Stimulated activated CD4-positive, alpha-beta T cell treated with anti-CD3 and anti-CD28 coated beads, Interleukin-2, amount 100 ng/mL, for 24 hours (primary cell): Measurements from ENCODE around the gene TUBB8B.
A peak's percentile ranks its signal among the peaks of the same experiment; 100 is the strongest.
"Not testable (repeated sequence)": the region's sequence is repeated elsewhere in the genome, so short reads cannot be mapped to it uniquely, and the experiment has no call there.

Source experiments
- DNase-seq, 2 donors: peaks; one replicate each; pipeline ENCODE4 v3.0.0-alpha.2; 2020

TUBB8B gene

DNA sequence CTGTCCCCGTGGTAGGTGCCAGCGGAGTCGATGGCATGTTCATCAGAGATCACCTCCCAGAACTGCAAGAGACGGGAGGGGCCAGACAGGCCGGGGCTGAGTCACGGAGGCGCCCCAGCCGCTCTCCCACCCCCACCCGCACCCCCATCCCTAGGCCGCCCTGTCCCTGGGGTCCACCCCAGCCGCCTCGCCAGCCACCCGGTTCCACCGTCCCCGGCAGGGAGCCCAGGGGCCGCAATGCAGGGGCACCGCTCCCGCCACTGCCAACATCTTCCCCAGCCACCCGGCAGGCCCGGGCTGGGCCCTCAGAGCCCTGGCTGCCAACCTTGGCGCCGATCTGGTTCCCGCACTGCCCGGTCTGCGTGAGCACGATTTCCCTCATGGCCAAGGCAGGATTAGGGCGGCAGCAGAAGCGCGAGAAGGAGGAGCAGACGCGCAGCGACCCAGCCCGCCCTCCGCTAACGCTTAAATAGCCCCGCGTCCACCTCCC is at the start of gene TUBB8B:
Gene TUBB8B (minus strand): TSS at position 440 of the 490 bp plus-strand sequence. CDS start 58 bp downstream, at position 382.
- DNase-seq: not testable (repeated sequence)

- DNase-seq: peak in 1 of 2 donors; percentile 52
Observed at GRCh38 chr18:97252-97914, 48.0 kb upstream of the TUBB8B start.

GRCh38 chr18:96767-97131 is 47.3 kb upstream of the TUBB8B start:
- not testable (repeated sequence) for DNase-seq

DNA sequence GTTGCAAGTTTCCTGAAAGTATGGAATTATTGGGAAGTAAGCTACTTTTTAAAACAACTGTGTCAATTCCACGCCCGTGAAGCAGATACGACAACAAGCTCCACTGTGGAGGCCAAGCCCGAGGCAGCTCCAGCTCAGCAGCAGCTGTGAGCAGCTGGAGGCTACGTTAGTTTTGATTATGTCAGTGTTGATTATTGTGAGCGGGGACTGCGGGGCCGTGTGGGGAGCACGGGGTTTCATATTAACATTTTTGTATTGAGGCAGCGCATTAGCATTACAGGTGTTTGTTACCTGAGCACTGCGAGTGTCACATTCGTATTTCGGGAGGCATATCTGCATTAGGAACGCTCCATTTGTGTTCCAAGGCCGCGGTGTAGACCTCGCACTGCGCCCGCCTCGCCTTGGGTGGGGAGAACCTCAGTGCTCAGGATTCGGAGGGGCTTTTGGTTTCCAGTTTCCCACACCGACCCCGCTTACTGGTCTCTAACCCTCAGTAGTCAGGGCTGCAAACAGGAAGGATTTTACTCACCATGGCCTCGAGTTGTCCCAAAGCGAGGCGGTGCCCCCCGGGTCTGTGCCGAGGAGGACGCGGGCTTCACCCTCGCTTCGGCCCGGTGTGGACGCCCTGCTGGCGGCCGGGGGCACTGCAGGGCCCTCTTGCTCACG is 46.8 kb upstream of the TUBB8B start:
- not testable (repeated sequence) for DNase-seq

DNA sequence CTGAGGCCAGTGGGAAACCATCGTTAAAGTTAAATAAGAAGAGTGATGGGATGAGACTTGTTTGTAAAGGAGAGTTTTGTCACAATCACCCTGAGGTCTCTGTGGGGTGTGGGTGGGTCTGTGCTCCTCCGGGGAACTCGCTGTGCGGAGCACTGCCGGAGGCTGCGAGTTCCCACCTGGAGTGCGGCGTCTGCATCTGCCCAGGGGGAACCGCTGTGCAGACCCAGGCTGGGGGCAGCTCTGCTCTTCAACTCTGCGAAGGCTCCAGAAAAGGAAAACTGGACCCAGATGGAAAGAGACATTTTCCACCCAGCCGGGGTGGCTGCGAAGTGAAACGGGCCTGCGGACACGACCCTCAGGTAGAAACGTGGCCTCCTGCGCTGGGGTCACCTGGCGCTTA is 46.2 kb upstream of the TUBB8B start:
- DNase-seq: not testable (repeated sequence)

- DNase-seq: not testable (repeated sequence)
Observed at GRCh38 chr18:93897-94408, 44.5 kb upstream of the TUBB8B start.

DNA sequence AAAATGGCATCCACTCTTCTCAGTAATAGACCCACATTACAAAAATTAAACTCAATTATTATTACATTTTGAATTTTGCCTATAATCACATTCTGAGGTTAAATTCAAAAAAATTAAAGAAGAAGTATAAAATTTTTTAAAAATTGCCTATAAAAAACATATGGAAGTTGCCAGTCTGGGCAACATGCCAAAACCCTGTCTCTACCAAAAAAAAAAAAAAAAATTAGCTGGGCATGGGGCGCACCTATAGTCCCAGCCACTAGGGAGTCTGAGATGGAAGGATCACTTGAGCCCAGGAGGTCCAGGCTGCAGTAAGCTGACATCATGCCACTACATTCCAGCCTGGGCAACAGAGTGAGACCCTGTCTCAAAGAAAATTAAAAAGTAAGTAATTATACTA is 42.1 kb upstream of the TUBB8B start:
- DNase-seq: not testable (repeated sequence)

DNA sequence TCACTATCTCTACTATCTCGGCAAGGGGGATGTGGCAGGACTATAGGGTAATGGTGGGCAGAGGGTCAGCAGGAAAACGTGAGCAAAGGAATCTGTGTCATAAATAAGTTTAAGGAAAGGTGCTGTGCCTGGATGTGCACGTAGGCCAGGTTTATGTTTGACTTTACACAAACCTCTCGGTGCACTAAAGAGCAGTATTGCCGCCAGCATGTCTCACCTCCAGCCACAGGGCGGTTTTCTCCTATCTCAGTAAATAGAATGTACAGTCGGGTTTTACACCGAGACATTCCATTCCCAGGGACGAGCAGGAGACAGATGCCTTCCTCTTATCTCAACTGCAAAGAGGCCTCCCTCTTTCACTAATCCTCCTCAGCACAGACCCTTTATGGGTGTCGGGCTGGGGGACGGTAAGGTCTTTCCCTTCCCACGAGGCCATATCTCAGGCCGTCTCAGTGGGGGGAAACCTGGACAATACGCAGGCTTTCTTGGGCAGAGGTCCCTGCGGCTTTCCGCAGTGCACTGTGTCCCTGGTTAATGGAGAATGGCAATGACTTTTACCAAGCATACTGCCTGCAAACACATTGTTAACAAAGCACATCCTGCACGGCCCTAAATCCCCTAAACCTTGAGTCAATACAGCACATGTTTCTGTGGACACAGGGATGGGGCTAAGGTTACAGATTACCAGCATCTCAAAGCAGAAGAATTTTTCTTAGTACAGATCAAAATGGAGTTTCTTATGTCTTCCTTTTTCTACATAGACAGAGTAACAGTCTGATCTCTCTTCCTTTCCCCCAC is 41.2 kb upstream of the TUBB8B start:
- not testable (repeated sequence) for DNase-seq

- DNase-seq: not testable (repeated sequence)
Observed at GRCh38 chr18:89124-89523, 39.7 kb upstream of the TUBB8B start.

DNA sequence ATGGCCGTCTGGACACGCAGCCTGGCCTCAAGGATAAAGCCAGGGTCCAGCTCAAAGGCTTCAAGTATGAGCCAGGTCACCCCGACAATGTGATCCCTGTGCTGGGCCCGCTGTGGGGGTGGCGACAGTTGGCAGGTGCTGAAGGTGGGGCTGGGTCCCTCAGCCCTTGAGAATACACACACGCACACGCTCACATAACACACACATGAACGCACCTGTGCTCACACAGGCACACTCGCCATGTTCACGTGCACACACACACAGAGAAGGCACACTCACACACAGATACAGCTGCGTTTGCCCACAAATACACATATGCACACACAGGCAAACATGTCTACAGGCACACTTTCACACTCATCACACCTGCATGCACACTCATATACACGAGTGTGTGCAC is 35.4 kb upstream of the TUBB8B start:
- not testable (repeated sequence) for DNase-seq

- DNase-seq: not testable (repeated sequence)
Observed at GRCh38 chr18:82626-83209, 33.3 kb upstream of the TUBB8B start.

DNA sequence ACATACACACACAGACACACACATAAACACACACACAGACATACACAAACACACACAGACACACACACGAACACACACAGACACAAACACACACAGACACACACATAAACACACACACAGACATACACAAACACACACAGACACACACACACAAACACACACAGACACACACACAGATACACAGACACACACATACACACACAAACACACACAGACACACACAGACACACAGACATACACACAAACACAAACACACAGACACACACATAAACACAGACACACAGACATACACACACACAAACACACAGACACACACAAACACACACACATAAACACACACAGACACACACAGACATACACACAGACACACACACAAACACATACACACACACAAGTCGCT is 31.5 kb upstream of the TUBB8B start:
- not testable (repeated sequence) for DNase-seq

GRCh38 chr18:80202-80601 is 30.8 kb upstream of the TUBB8B start:
- not testable (repeated sequence) for DNase-seq

GRCh38 chr18:75525-76160 is 26.2 kb upstream of the TUBB8B start:
- DNase-seq: not testable (repeated sequence)

GRCh38 chr18:73181-73777 is 23.9 kb upstream of the TUBB8B start:
- DNase-seq: not testable (repeated sequence)

GRCh38 chr18:67701-68100 is 18.3 kb upstream of the TUBB8B start:
- not testable (repeated sequence) for DNase-seq

- not testable (repeated sequence) for DNase-seq
Observed at GRCh38 chr18:64279-64678, 14.9 kb upstream of the TUBB8B start.

DNA sequence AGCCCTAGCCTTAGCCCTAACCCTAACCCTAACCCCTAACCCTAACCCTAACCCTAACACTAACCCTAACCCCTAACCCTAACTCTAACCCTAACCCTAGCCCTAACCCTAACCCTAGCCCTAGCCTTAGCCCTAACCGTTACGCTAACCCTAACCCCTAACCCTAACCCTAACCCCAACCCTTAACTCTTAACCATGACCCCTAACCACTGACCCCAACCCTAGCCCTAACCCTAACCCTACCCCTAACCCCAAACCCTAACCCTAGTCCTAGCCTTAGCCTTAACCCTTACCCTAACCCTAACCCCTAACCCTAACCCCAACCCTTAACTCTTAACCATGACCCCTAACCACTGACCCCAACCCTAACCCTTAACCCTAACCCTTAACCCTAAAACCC is 14.2 kb upstream of the TUBB8B start:
- not testable (repeated sequence) for DNase-seq

GRCh38 chr18:54388-54787 is 5.0 kb upstream of the TUBB8B start:
- not testable (repeated sequence) for DNase-seq

- not testable (repeated sequence) for DNase-seq
Observed at GRCh38 chr18:48696-49095, 719 bp downstream of the TUBB8B start.

DNA sequence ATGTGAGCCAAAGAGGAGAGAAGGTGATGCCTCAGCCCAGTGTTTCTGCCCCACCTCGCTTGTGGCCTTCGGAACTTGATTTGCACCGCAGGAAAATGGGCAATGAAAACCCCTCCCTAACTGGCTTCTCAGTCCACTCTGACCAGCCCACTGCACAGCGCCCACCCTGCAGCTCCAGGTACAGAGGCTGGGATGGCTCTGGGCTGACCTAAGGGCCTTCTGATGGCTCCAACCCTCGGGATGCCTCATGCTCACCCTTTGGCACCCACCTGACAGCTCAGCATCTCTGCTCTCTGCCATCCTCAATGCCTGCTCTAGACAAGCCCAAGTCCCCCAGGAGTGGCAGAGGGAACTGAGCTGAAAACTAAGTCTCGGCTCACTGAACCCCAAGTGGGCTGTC is 36.2 kb downstream of the TUBB8B start:
- DNase-seq: not testable (repeated sequence)

DNA sequence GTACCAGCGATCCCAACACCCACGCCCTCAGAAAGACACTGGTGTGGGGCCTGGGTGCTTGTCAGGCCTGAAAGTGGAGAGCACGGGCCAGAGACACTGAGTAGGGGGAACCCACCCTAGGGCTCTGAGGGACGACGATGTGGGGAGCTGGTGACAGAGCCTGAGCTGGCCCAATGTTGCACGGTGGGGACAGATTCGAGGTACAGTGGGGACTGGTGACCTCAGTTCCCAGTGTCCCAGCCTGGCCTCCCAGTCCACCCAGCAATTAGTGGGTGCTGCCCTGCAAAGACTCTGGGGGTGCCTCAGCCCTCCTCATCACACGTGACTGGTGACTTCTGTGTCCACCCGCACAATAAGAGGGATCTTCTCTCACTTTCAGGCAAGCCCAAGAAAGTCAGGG is 36.6 kb downstream of the TUBB8B start:
- not testable (repeated sequence) for DNase-seq
